RWPE1 (cell line): ENCODE data around the gene POPDC2.

Experiments
- CTCF ChIA-PET: fragments of 350-600 bp; sonication (Branson Sonifier 250); formaldehyde crosslinking; extraction: SDS; loops from one replicate; lab custom pipeline; 2021; lab: Yijun Ruan, JAX
- POLR2A ChIA-PET: fragments of 400-600 bp; formaldehyde crosslinking; extraction: SDS; loops from one replicate; lab custom pipeline; 2020; ENCODE audit warnings: antibody characterized with exemption; ENCODE audit not compliant: low non-redundant PET; lab: Yijun Ruan, JAX
- DNase-seq: peaks from one replicate; pipeline ENCODE4 v3.0.0; 2012; ENCODE audit warnings: low spot score
- H3K27ac ChIP-seq: fragments of 450-650 bp; 2 replicates; pipeline ENCODE4 v1.5.1; 2017
- TF ChIP-seq, protein P1 (sequence below): fragments of 450-650 bp; conservative IDR thresholded peaks from 2 replicates; pipeline ENCODE4 v1.5.1; 2017; ENCODE audit warnings: low read depth, mild to moderate bottlenecking

POPDC2 gene

DNA sequence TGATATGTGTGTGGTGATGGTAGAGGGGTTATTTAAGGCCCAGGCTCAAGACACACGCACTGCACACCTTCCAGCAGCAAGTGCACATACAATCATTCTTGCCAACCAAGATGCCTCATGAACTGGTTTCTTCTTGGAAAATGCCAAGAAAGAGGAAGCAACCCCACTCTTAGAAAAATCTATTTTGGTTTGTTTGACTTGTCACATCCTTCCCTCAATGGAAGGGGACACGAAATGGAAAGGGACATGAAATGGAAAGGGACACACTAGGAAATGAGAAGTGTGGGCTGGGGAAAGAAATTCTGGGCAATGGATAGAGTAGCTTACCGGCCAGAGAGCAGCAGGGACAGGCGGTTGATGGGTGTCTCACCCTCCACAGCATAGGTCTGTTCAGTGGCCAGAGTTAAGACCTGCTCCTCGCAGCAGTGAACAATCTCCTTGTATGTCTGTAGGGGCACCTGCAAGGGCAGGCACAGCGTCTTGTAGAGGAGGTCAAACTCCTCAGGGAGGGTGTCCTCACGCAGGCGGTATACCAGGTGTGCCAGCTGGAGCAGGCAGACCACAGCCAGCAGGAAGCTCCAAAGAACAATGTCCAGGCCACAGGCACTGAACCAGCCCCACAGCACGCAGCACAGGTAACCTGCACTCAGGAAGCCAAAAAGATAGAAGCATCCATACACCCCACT lies 640 bp downstream of the POPDC2 start:
- DNase-seq = no peak
- CTCF ChIA-PET = interaction anchor here (0.6 kb wide), 1 partner anchor 17 kb away, joined by 3 read pairs; no protein-coding TSS in a partner anchor
- H3K27ac ChIP-seq = no peak overlapping the region
- POLR2A ChIA-PET = no interaction called here
- TF ChIP-seq, protein P1, sequence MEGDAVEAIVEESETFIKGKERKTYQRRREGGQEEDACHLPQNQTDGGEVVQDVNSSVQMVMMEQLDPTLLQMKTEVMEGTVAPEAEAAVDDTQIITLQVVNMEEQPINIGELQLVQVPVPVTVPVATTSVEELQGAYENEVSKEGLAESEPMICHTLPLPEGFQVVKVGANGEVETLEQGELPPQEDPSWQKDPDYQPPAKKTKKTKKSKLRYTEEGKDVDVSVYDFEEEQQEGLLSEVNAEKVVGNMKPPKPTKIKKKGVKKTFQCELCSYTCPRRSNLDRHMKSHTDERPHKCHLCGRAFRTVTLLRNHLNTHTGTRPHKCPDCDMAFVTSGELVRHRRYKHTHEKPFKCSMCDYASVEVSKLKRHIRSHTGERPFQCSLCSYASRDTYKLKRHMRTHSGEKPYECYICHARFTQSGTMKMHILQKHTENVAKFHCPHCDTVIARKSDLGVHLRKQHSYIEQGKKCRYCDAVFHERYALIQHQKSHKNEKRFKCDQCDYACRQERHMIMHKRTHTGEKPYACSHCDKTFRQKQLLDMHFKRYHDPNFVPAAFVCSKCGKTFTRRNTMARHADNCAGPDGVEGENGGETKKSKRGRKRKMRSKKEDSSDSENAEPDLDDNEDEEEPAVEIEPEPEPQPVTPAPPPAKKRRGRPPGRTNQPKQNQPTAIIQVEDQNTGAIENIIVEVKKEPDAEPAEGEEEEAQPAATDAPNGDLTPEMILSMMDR = no peak

DNA sequence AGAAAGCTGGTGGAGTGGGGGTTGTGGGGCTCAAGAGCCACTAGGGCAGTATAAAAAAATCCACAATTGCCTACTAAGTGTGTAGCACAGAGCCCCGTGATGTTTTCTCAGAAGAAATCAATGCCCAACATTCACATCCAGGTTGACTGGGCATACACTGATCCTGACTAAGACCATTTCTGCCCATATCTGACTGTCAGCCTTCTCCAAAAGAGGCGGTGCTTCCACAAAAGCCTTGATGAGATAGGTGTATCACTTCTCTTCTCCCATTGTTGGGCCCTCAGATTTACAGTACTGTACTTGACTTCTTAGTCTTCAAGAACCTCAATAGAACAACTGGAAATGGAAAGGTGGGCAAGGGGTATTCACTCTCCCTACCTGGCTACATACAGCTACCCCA lies 1.4 kb downstream of the POPDC2 start:
- DNase-seq = no peak
- ChIA-PET POLR2A (no interaction called here), CTCF (no interaction called here)
- TF ChIP-seq, protein P1 = no peak
- no peak overlapping the region for H3K27ac ChIP-seq

DNA sequence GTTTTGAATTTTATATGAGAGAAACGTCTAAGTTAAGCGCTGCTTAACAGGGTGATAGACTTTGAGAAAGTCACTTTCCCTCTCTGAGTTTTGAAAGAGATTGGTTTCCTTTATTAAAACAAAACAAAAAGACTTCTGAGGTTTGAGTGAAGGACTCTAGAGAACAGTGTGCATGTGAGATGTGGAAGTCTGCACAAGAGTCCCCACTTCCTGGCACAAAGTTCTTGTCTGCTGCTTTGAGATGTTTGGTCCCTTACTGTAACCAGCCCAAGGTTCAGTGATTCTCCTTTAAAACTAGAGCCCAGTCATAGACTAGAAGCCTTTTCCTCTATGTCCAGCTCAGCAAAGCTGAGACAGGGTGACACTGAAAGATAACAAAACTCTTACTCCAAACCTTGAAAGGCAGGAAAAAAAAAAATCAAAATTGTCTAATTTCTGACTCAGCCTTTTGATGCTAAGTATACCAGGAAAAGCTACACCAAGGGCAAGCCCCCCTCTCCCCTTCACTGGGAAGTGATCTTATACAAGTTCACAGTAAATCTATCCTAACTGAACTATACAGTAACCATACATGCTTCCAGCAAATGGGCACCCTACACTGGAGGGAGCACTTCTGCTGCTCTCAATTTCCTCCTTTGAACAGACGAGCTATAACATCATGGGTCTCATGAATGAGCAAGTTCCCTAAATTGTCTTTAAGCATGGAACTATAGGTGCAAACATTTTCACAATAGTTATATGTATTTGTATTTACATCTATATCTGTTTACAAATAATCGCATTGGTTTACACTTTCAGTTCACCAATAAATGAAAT lies 2.3 kb downstream of the POPDC2 start:
- ChIA-PET CTCF (no interaction called here), POLR2A (no interaction called here)

DNA sequence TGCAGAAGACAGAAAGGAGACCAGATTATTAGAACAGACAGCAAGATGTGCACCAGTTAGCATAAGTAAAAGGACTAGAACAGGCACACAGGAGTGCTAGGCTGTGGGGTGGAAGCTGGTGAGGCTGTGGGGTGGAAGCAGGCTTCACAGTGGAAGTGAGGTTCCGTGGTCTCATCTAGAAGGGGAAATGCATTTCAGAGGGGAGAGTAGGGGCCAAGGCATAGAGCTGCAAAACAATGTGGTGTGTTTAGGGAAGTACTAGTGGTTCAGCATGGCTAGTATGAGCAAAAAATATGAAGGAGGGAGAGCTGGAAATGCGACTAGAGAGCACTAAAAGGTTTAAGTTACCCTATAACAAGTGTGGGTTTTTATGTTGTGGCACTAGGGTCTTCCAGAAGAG lies 6.5 kb downstream of the POPDC2 start:
- TF ChIP-seq, protein P1 = no peak
- ChIA-PET POLR2A (no interaction called here), CTCF (no interaction called here)

More for the DNA sequence above, 2.3 kb downstream of the POPDC2 start:
- DNase-seq = no peak
- no peak overlapping the region for H3K27ac ChIP-seq
- TF ChIP-seq, protein P1 = no peak

DNA sequence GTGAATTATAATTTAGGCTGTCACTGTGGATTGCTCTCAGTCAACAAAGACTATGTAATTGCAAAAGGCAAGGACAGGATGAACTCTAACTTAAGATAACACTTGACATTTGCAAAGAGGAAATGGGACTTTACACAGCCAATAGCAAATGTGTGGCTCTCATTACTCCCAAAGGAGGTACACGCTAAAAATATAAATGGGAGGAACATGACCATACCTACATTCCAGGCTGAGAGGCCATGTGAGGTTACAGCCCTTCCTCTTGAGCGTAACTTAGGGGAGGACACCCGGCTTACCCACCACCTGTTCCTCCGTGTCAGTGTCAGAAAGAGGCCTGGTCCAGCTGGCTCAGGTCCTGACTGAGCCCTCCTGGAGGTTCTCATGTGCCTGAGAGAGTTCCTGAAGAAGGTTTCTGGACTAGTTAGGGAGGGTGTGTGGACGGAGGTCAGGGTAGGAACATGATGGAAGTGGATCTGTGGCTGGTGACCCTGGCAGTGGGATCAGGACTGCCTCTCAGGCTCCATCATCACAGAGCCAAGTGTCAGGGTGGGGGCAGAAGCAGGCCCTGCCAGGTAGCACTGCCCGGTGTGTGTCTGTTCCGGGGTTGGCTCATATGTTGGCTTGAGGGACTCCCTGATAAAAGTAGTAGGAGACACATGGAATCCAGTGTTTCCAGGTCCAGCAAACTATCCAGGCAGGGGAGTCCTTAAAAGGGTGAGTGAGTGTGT lies 7.9 kb downstream of the POPDC2 start:
- no peak for DNase-seq
- ChIA-PET CTCF (no interaction called here), POLR2A (no interaction called here)
- H3K27ac ChIP-seq = no peak overlapping the region
- TF ChIP-seq, protein P1 = no peak

More for the DNA sequence above, 6.5 kb downstream of the POPDC2 start:
- no peak overlapping the region for H3K27ac ChIP-seq
- DNase-seq = no peak

DNA sequence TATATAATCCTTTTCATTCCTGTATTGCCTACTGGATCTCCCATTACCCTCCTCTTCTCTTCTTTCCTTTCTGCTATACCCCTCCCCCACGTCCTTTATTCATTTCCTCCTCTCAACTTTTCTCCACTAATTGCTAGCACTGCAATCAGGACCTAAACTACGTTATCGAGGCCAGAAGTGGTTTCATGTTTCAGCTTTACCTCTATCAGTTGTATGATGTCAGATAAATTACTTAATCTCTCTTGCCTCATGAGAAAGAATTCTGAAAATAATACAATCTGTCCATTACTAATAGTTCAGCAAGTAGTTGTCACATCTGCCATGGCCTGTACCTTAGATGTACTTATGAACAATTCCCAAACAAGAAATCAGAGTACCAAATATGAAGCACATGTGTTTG lies 10.6 kb downstream of the POPDC2 start:
- POLR2A ChIA-PET = no interaction called here
- TF ChIP-seq, protein P1 = no peak
- CTCF ChIA-PET = interaction anchor here (0.5 to 0.7 kb wide), 3 partner anchors 15 to 271 kb away, joined by 3 read pairs; no protein-coding TSS in a partner anchor
- no peak for DNase-seq
- H3K27ac ChIP-seq = no peak overlapping the region
